LHCN-M2 (cell line): ENCODE results near the gene OLFM1. TPM values are rescaled to one million over a fixed set of nuclear protein-coding genes. Genes with fewer than 3 reads are reported as not detected.
"Not testable (repeated sequence)": the region's sequence is repeated elsewhere in the genome, so short reads cannot be mapped to it uniquely, and the experiment has no call there.

Source experiments
- DNase-seq: peaks from one replicate; pipeline ENCODE4 v3.0.0-alpha.2; 2012; ENCODE audit warnings: low read depth
- total RNA-seq: library from RNA; depleted of rRNA; stranded (reverse); fragments of >200 nt; gene quantifications from 2 replicates; pipeline ENCODE4 v1.2.3, GENCODE V29; 2014

The OLFM1 gene
- total RNA-seq, 1 experiment from 2014 or later: not detected

DNA sequence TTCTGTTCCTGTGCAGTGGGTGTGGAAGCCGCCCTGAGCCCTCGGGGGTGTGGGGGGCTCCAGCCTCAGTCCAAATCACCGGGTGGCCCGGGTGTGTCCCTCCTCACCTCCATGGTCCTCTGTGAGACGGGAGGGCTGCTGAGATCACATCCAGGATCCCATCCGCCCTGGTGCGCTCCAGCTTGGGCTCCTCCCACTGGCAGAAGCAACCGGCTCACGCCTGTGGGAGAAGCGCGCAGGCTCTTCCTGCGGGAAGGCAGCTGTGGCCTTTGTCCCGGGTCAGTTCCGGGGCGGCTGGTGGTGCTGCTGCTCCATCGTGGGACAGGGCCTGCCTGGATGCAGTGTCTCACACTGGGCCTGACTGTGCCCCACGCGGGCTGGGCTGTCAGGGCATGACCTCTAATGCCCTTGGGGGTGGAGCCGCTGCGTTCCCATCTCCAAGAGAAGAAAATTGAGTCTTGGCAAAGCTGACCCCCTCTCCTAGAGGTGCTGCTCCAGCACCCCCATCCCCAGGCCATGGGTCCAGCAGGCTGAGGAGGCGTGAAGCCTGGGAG is 18.5 kb downstream of the OLFM1 start:
- no peak for DNase-seq

DNA sequence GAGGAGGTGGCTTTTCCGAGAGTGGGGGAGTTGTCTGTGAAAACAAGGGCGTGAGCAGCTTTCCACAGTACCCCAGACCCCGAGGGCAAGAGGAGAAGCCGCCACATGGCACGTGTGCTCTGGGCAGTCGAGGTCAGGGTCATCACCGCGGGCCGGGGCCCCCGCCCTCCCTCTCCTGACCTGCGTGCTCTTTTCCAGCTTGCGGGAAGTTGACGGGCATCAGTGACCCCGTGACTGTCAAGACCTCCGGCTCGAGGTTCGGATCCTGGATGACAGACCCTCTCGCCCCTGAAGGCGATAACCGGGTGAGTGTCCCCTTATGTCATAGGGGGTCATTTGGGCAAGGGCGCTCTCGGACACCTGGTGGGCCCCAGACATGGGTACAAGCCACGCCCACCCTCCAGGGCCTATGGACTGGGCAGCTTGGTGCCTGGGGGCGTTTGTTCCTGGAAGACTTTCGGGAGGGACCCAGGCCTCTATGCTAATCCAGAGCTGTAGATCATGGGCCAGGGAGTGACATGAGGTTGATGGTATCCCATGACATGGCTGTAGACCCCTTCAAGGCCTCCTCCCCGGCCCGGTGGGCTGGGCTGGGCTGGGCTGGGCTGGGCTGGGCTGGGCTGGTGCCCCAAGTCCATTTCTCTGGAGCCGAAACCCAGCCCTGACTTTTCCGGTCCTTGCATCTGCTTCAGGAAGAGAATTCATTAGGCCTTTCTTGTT is 19.2 kb downstream of the OLFM1 start:
- no peak for DNase-seq

DNA sequence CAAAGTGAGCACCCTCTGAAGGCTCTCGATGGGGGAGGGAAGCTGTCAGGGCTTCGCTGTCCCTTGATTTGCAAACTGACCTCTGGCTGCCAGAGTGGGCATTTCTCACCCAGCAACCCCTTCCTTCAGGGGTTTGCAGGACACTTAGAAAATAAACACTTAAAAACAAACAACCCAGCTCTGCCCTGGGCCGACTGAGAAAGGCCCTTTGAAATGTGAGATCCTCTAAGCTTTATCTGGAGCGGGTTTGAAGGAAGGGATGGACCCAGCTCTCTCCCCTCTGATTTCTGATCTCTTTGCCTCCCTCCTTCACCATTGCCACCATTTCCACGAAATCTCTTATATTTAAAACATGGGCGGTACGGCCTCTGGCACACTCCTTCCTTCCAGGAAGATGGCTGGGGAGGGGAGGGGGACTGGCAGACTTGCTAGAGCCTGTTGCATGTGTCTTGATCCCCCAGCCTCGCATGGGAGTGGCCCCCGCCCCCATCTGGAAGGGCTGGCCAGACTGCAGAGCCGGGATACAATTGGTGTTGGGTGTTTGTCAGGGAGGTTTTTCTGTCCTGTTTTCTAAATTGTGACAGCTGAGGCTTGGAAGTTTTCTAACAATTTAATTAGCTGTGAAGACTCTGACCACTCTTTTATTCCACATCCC is 20.2 kb downstream of the OLFM1 start:
- no peak for DNase-seq

DNA sequence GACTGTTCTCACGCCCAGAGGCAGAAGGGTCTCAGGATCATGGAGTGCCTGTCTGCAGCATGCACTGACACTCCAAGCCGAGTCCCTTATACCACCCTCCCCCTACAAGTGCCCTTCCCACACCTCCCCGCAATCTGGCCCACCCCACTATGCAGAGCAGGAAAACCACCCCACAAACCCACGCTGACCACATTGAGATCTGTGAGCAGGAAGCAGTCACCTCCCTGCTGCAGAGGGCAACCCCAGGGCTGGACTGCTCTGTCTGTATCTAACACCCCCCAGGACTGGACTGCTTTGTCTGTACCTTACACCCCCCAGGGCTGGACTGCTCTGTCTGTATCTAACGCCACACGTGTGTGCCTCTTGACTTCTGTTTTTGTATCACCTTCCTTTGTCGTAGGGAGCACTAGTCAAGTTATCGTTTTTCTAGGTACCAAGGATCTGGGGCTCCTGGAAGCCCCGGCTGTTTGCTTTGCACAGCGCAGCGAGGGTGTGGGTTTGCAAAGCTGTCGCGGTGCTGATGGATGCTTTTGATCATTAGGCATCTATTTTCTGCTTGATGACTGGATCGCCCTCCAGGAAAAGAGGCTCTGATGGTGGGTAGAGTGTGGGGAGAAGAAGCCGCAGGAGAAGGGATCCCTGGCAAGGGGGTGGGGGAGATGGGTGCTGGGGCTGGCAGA is 21.5 kb downstream of the OLFM1 start:
- DNase-seq: no peak

DNA sequence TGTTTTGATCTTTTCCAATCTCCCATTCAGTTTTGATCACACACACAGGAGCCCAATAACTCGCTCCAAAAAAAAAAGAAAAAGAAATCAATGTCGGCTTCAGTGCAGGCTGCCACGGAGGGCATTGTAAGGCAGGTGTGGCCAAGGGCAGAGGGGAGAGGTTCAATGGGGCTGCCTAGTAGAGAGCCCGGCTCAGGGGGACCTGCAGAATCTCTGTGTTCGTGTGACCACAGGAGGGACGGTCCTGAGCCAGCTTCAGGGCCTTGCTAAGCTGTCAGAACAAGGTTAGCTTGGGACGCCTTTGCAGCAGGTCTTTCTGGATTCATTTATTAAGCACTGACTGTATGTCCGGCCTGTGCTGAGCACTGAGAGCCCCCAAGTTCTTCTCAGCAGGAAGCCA is 22.2 kb downstream of the OLFM1 start:
- no peak for DNase-seq

DNA sequence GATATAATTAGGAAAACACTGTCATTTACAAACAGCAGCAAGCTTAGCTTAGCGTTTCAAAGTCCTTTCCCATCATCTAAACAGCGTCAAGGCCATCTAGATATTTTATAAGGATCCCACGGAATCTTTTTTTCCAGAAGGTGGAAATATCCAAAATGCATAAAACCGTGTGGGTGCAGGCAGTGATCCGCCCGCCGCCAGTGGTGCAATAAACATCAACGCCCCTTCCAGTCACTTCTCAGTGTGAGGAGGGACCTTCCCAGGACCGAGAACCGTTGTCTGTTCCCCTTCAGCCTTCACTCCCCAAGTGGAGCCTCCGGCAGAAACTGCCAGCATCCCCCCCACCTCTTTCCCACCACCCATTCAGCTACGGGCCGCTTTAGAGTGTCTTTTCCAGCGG is 22.9 kb downstream of the OLFM1 start:
- no peak for DNase-seq

DNA sequence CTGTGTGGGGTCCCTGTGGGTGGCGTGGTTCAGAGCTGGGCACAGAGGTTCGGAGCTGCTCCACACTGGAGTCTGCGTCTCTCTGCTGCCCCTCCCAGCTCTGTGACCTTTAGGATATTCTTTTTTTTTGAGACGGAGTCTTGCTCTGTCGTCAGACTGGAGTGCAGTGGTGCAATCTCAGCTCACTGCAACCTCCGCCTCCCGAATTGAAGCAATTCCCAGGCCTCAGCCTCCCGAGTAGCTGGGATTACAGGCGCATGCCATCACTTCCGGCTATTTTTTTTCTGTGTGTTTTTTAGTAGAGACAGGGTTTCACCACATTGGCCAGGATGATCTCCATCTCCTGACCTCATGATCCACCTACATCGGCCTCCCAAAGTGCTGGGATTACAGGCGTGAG is 24.1 kb downstream of the OLFM1 start:
- DNase-seq: not testable (repeated sequence)

DNA sequence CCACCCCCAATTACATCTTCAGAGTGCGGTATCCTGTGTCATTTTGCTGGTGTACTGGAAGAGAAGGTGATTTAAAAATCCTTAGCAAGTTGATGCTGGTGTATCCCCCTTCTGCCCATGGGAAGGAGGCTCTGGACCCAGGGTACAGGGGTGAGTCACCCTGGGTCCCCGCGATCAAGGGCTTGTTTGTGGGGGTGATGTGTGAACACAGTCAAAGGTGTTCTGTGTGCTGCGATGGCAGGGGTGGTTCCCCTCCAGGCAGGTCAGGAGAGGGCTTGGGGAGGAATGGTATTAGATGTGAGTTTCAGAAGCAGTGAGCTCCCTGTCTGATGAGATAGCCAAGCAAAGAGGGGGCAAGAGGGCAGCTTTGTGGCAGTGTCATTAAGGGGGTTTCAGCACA is 28.9 kb downstream of the OLFM1 start:
- DNase-seq: no peak

DNA sequence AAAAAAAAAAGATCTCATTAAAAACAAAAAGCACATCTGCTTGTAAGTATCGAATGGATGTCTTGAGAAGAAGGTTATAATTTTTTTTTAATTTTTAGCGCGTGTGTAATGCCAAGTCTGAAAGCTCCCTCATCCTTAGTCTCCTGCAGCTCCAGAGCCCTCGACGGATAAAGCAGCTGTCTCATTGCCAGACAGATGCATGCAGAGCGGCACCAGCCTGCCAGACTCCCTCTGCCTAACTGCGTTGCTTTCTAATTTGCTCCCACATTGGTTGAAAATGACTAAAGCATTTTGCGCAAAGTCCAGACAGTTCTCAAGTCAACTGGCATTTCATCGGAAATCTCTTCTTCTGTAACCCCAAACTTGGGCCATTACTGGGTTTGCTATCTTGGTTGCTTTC is 29.4 kb downstream of the OLFM1 start:
- no peak for DNase-seq

DNA sequence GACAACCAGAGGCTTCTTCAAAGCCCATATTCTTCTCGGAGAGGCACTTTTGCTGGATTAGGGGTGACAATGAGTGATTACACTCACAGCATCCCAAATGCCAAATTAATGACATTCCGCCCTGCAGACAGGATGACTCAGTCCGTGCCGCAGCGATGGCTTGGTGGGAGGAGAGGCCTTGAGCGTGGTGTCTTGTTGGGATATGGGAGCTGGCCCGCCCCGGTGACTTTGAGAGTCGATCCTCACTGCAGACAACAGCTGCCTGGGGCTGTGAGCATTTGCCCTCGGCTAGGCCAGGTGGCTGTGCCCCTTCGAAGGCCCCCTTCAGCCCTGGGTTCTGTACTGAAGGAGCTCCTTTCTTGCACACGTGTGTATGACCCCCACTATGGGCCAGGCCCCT is 29.8 kb downstream of the OLFM1 start:
- no peak for DNase-seq

DNA sequence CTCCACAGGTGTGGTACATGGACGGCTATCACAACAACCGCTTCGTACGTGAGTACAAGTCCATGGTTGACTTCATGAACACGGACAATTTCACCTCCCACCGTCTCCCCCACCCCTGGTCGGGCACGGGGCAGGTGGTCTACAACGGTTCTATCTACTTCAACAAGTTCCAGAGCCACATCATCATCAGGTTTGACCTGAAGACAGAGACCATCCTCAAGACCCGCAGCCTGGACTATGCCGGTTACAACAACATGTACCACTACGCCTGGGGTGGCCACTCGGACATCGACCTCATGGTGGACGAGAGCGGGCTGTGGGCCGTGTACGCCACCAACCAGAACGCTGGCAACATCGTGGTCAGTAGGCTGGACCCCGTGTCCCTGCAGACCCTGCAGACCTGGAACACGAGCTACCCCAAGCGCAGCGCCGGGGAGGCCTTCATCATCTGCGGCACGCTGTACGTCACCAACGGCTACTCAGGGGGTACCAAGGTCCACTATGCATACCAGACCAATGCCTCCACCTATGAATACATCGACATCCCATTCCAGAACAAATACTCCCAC is 32.1 kb downstream of the OLFM1 start:
- no peak for DNase-seq

DNA sequence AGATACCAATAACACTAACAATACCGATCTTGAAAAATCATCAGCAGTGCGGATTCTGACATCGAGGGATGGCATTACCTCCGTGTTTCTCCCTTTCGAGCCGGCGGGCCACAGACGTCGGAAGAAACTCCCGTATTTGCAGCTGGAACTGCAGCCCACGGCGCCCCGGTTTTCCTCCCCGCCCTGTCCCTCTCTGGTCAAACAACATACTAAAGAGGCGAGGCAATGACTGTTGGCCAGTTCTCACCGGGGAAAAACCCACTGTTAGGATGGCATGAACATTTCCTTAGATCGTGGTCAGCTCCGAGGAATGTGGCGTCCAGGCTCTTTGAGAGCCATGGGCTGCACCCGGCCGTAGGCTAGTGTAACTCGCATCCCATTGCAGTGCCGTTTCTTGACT is 32.8 kb downstream of the OLFM1 start:
- no peak for DNase-seq

DNA sequence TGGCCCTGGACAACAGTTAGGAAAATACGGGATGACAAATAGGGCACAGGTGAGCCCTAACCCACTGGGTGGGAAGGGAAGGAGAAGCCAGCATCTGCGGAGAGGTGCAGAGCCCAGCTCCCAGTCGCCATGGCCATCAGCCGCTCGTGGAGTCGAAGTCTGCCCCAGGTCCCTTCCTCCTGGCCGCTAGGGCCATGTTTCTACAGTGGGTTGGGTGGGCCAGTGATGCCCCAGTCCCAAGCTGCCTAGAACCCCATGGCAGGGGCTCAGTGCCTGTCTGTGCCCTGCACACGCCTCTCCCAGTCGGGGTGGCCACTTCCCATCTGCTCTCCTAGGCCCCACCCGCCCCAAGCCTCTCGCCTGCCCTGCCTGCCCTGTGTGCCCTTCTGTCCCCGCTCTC is 34.8 kb downstream of the OLFM1 start:
- DNase-seq: no peak

DNA sequence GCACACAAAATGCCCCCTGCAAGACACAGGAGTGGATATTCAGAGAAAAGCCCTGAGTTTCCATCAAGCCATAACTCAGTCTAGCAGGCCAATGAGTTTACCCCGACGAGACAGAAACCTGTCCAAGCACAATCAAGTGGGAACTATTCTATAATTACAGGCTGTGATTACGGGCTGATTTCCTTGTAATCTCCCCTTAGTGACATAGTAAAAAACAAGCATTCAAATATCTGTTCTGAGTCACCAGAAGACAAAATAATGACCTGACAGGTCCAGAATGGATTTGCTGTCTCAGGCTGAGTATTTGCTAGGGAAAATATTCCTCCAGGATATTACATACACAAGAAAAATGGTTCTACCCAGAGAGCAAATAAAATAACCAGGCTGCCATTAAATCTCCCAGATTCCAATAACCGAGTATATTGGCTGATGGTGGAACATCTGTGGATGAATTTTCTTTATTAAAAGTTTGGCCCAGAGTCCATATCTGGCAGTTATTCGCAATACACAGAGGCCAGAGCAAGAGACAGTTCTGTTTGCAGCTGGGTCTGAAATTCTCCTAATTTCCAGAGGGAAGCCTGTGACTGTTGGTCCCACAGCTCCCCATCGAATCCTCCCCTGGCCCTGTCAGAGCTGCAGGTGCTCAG is 35.8 kb downstream of the OLFM1 start:
- no peak for DNase-seq

DNA sequence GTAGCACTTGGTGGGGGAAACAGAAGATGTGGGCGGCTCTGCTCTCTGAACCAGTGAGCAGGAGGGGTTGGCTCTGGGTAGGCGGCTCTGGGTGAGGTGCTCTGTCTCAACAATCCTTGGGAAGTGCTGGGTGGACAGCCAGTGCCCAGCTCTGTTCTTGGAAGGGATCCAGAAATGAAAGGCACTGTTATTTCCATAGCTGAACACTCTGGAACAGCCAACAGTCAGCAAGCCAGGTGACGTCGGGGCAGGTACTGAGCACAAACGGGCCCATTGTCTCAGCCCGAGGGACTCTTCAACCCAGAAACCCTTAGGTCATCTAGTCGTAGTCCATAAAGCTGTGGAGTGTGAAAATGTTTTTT is 36.3 kb downstream of the OLFM1 start:
- DNase-seq: no peak

DNA sequence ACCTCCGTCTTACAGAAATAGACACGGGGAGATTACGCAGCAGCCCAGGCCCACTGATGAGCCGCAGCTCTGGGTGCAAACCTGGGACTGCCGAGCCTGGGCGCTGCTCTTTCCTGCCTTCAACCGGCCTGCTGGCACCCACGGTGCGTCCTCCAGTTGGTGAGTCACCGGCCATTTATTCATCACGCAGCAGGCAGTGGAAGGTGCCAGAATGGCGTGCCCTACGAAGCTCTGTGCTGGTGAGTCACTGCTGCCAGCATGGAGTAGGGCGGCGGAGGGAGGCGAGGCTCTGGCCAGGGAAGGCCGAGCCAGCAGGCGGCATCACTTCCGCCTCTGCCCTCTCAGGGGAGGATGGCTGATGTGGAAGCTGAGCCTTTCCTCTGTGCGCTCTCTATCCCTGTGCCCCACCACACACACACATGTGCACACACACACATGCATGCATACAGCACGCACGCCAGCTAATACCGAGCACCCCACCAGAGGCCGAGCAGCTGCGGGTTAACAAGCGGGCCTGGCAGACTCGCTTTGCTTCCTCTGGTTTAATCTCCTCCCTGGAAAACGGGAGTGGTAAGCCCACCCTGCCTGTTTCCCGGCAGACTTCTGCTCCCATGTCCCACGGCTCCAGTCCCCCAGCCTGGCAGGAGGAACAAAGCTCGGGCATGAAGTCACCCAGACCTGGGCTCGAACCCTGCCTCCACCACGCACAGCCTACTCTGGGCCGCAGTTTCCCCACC is 39.2 kb downstream of the OLFM1 start:
- peak; percentile 1 for DNase-seq

DNA sequence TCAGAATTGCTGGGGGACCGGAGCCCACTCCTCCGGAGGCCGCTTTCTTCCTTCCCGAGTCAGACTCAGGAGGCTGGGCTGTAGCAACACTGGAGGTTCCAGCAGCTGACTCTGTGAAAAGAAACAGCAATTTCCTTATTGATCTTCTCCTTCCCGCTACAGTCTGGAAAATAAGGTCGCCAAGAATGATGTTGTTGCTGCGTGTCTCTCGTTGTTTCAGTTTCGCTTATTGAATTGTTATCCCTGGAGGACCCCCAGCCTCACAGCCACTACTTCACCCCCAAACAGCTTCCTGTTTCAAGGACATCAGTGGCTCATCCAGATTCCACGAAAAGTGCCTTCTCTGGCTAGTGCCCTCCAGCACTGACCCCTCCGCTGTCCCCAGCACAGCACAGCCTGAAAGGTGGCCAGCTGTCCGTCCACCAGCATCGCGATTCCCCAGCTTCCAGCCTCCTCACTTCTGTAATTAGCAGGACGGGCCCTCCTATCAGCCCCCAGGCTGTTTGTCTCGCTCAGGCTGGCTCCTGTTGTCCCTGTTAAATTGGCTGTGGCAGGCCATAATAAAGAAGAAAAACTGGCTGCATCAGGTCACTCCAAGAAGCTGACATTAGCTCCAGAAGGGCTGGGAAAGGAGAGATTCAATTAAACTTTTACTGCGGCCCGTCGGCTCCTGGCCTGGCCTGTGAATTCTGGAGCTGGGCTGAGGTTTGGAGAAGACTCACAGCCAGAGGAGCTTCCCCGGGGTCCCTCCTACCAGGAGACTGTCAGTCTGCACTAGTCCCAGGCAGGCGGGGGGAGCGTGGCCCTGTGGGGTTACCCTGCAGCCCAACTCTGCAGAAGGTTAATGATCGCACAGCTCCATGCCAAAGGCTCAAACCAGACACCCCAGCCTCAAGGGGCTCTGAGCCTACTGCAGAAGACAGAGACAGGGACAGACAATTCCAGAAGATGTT is 40.5 kb downstream of the OLFM1 start:
- no peak for DNase-seq

DNA sequence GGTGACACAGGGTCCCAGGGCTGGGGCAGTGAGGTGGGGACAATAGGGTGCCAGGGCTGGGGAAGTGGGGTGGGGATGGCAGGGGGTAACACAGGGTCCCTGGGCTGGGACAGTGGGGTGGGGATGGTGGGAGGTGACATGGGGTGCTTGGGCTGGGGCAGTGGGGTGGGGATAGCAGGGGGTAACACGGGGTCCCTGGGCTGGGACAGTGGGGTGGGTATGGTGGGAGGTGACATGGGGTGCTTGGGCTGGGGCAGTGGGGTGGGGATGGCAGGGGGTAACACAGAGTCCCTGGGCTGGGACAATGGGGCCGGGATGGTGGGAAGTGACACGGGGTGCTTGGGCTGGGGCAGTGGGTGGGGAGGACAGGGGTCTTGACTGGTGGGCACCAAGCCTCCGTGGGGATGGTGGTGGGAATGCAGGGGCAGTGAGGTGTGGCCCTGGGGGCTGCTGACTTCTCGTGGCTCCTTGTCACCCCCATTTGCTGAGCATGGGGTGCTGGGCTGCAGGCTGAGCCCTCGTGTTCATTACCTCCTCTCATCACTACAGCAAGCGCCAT is 41.7 kb downstream of the OLFM1 start:
- DNase-seq: no peak

DNA sequence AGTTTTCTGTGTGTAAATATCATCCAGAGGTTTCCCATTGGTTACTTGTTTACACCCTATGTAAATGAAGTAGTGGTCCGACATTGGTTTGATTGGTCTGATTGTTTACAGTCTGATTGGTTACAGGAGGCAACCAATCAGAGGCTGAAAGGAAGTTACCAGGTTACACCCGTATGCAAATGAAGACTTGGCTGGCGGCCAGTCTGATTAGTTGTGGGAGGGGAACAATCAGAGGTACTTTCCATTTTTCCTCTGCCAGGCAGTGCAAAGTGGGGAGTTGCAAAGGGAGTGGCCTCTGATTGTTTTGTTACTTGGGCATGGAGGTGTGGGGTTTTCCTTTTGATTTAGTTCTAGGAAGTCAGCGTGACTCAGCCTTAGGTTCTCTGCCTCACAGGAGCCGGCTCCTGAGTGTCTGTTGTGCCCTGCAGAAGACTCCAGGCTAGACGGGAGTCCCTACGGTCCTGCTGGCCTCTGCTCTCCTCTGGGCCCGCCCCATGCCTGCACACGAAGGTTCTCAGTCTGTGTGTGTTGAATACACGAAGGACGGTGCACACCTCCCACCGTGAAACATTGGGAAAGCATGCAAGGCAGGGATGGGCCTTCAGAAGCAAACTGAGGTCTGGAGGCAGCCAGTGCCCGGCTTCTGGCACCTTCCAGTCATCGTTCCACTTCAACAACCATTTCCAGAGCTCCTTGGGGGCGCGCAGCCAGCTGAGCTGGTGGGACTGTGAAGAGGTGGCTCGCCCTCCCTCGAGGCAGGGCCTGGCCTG is 42.9 kb downstream of the OLFM1 start:
- DNase-seq: no peak
